ENCODE data around the gene POLR1G. TPM values are rescaled to one million over a fixed set of nuclear protein-coding genes. Genes with fewer than 3 reads are reported as not detected.

Gene POLR1G
- polyA plus RNA-seq, 2 of the 4 experiments (the other 2 are of a cell fraction): 15.1 to 31.2 TPM

- no peak for TF ChIP-seq HDAC2 (IDR thresholded peaks at IDR 0.05)
- TF ChIP-seq JUN (IDR thresholded peaks at IDR 0.05): peak in 1 of 2 experiments; percentile 39; a peak in 1 of 5 replicates
- TF ChIP-seq CBX2 (IDR thresholded peaks at IDR 0.05; ENCODE audit: borderline replicate concordance, low read depth): no peak
- TF ChIP-seq POLR2AphosphoS2 (conservative IDR thresholded peaks at IDR 0.05; ENCODE audit: low read length): no peak
- TF ChIP-seq HOXB5 (CRISPR knock-in tag; IDR thresholded peaks at IDR 0.05): no peak
- no peak for TF ChIP-seq TFCP2L1 (CRISPR knock-in tag; IDR thresholded peaks at IDR 0.05)
Measured at GRCh38 chr19:45402298-45403061, 4.0 kb upstream of the POLR1G start (continued).

GRCh38 chr19:45403272-45403671, 3.2 kb upstream of the POLR1G start:
- no peak for DNase-seq (ENCODE audit: low read depth in 1 of 2, low spot score in 1 of 2)
- ATAC-seq: no peak
- WGBS (ENCODE audit: missing lambda C conversion rate): 61% methylated on average over 4 of the region's 4 CpGs
- H3K9me3 ChIP-seq: no peaks in the 10 kb centered on the region
- TF ChIP-seq TP53 (CRISPR knock-in tag; IDR thresholded peaks at IDR 0.05): no peak
- TF ChIP-seq HES2 (IDR thresholded peaks at IDR 0.05): no peak
- TF ChIP-seq HOXA7 (CRISPR knock-in tag; IDR thresholded peaks at IDR 0.05): no peak
- TF ChIP-seq RCOR1 (IDR thresholded peaks at IDR 0.05; ENCODE audit: low read depth, low read length): no peak
- no peak for TF ChIP-seq MAFK (IDR thresholded peaks at IDR 0.05; ENCODE audit: partially characterized antibody)
- TF ChIP-seq SMC3 (IDR thresholded peaks at IDR 0.05): no peak
- no peak for TF ChIP-seq RFX5 (IDR thresholded peaks at IDR 0.05)
- TF ChIP-seq ATOH8 (CRISPR knock-in tag; IDR thresholded peaks at IDR 0.05; ENCODE audit: low read depth): no peak
- no peak for TF ChIP-seq EHMT2 (IDR thresholded peaks at IDR 0.05; ENCODE audit: low read depth)
- TF ChIP-seq HDAC2 (IDR thresholded peaks at IDR 0.05): no peak
- POLR2A ChIA-PET: interaction anchor here (0.6 to 1.6 kb wide), 4 partner anchors 22 to 75 kb away, joined by 3 to 6 read pairs (median 4); no protein-coding TSS in a partner anchor
- CTCF ChIA-PET: interaction anchor here (0.9 to 6.3 kb wide), 30 partner anchors 11 to 500 kb away, joined by 3 to 99 read pairs (median 6); partner anchors contain the start of genes BLOC1S3, ERCC1, FOSB and TRAPPC6A
- peak overlapping the region; percentile 94 to 96 for H3K27ac ChIP-seq
- H3K4me3 ChIP-seq: peak overlapping the region; percentile 66
- peak overlapping the region; percentile 86 for H3K4me2 ChIP-seq
- H3K4me1 ChIP-seq: peaks cover 39% of the 10 kb centered on the region
- no peak for FAIRE-seq

GRCh38 chr19:45403781-45404556, 2.5 kb upstream of the POLR1G start:
- WGBS (ENCODE audit: missing lambda C conversion rate): 17% methylated on average over 22 of the region's 25 CpGs
- no peak for FAIRE-seq
- H3K27ac ChIP-seq: peak overlapping the region; percentile 94 to 96
- CTCF ChIA-PET: interaction anchor here (0.6 to 6.3 kb wide), 30 partner anchors 11 to 500 kb away, joined by 3 to 99 read pairs (median 6); partner anchors contain the start of genes BLOC1S3, ERCC1, FOSB and TRAPPC6A
- TF ChIP-seq REST (IDR thresholded peaks at IDR 0.05) (no peak), MAX (IDR thresholded peaks at IDR 0.05) (peak; percentile 46; the same call in 1 of the 2 replicates), ZC3H11A (IDR thresholded peaks at IDR 0.05) (no peak), CTCF (IDR thresholded peaks at IDR 0.05) (peak; percentile 77), RAD21 (conservative IDR thresholded peaks at IDR 0.05 in 1 of 2, IDR thresholded peaks at IDR 0.05 in 1 of 2) (peak; percentile 31 to 50; a peak in 3 of 5 replicates), SMC3 (IDR thresholded peaks at IDR 0.05) (peak; percentile 56)
- ATAC-seq: peak; percentile 12 to 35; a peak in 3 of 6 replicates
- DNase-seq (ENCODE audit: low read depth in 1 of 2, low spot score in 1 of 2): peak; percentile 80 to 95
- peak overlapping the region; percentile 66 for H3K4me3 ChIP-seq
- H3K4me1 ChIP-seq: peaks cover 39% of the 10 kb centered on the region
- H3K9me3 ChIP-seq: no peaks in the 10 kb centered on the region
- POLR2A ChIA-PET: interaction anchor here (0.6 to 1.8 kb wide), 6 partner anchors 20 to 81 kb away, joined by 3 to 5 read pairs (median 4); partner anchors contain the start of gene ERCC1
- H3K4me2 ChIP-seq: peak overlapping the region; percentile 86

Measured in A549 (cell line).